Neural cell (in vitro differentiated cells): ENCODE results near the gene KBTBD6. TPM values are rescaled to one million over a fixed set of nuclear protein-coding genes. Genes with fewer than 3 reads are reported as not detected.
"Not testable (repeated sequence)": the region's sequence is repeated elsewhere in the genome, so short reads cannot be mapped to it uniquely, and the experiment has no call there.

ENCODE experiments used
- H2AFZ ChIP-seq: fragments of 200-600, 300-800 bp; sonication (generic), shearing (Covaris generic); 2 replicates; pipeline ENCODE4 v1.6.0; 2014; ENCODE audit warnings: low read depth, mild to moderate bottlenecking, antibody characterized with exemption, low read length, moderate library complexity
- H3F3A ChIP-seq: fragments of 200-600 bp; shearing (Covaris generic); 2 replicates; pipeline ENCODE4 v1.6.1; 2016; ENCODE audit warnings: mild to moderate bottlenecking, moderate library complexity, mixed read lengths, antibody characterized with exemption, low read length; ENCODE audit not compliant: insufficient read depth, poor library complexity, severe bottlenecking
- H3K27ac ChIP-seq: fragments of 200-600, 300-800 bp; sonication (generic), shearing (Covaris generic); 2 replicates; pipeline ENCODE4 v1.5.1; 2014; ENCODE audit warnings: mild to moderate bottlenecking, low read length, moderate library complexity
- H3K27me3 ChIP-seq: fragments of 300-800, 200-600 bp; sonication (generic), shearing (Covaris generic); 2 replicates; pipeline ENCODE4 v1.6.0; 2014; ENCODE audit warnings: mild to moderate bottlenecking, low read depth, low read length, moderate library complexity; ENCODE audit not compliant: insufficient read depth
- H3K36me3 ChIP-seq: fragments of 300-800, 200-600 bp; sonication (generic), shearing (Covaris generic); 2 replicates; pipeline ENCODE4 v1.5.1; 2014; ENCODE audit warnings: mild to moderate bottlenecking, antibody characterized with exemption, low read length, moderate library complexity; ENCODE audit not compliant: insufficient read depth
- H3K4me2 ChIP-seq: fragments of 300-800, 200-600 bp; sonication (generic), shearing (Covaris generic); 2 replicates; pipeline ENCODE4 v1.6.0; 2014; ENCODE audit warnings: mild to moderate bottlenecking, low read length
- H3K4me3 ChIP-seq: fragments of 300-800, 200-600 bp; sonication (generic), shearing (Covaris generic); 2 replicates; pipeline ENCODE4 v1.5.1; 2014; ENCODE audit warnings: mild to moderate bottlenecking, low read length, moderate library complexity
- H3K79me2 ChIP-seq: fragments of 200-600 bp; shearing (Covaris generic); replicated peaks from 2 replicates; pipeline ENCODE4 v1.6.0; 2014; ENCODE audit warnings: mild to moderate bottlenecking, low read length, moderate library complexity; ENCODE audit not compliant: insufficient read depth
- H3K9ac ChIP-seq: fragments of 300-800, 200-600 bp; sonication (generic), shearing (Covaris generic); 2 replicates; pipeline ENCODE4 v1.6.1; 2016; ENCODE audit warnings: mild to moderate bottlenecking, low read length, mixed read lengths
- H3K9me2 ChIP-seq: fragments of 200-600 bp; shearing (Covaris generic); 2 replicates; pipeline ENCODE4 v1.6.1; 2016; ENCODE audit warnings: mild to moderate bottlenecking, low read length, mixed read lengths; ENCODE audit not compliant: insufficient read depth
- H3K9me3 ChIP-seq: fragments of 200-600, 300-800 bp; sonication (generic), shearing (Covaris generic); 2 replicates; pipeline ENCODE4 v1.6.1; 2016; ENCODE audit warnings: mild to moderate bottlenecking, mixed run types, low read length, moderate library complexity, mixed read lengths
- H4K20me1 ChIP-seq: fragments of 200-600 bp; shearing (Covaris generic); 2 replicates; pipeline ENCODE4 v1.6.1; 2016; ENCODE audit warnings: mild to moderate bottlenecking, mixed run types; ENCODE audit not compliant: insufficient read depth
- EP300 ChIP-seq: fragments of 450-650 bp; conservative IDR thresholded peaks from 2 replicates; pipeline ENCODE4 v1.6.1; 2014; ENCODE audit warnings: antibody characterized with exemption, mild to moderate bottlenecking, moderate library complexity; ENCODE audit not compliant: poor library complexity, severe bottlenecking
- EZH2 ChIP-seq: fragments of 200-600, 300-800 bp; shearing (Covaris generic), sonication (generic); IDR thresholded peaks from 2 replicates; pipeline ENCODE4 v1.6.1; 2014; ENCODE audit warnings: antibody characterized with exemption, low read length, borderline replicate concordance, mild to moderate bottlenecking; ENCODE audit not compliant: insufficient read depth, poor library complexity, severe bottlenecking
- MXI1 ChIP-seq: fragments of 450-650 bp; conservative IDR thresholded peaks from 2 replicates; pipeline ENCODE4 v1.6.1; 2014; ENCODE audit warnings: antibody characterized with exemption, mild to moderate bottlenecking; ENCODE audit not compliant: poor library complexity, severe bottlenecking
- POLR2AphosphoS5 ChIP-seq: IDR thresholded peaks from 2 replicates; pipeline ENCODE4 v1.6.1; 2012
- RAD21 ChIP-seq: fragments of 450-650 bp; conservative IDR thresholded peaks from 2 replicates; pipeline ENCODE4 v1.6.1; 2014; ENCODE audit warnings: antibody characterized with exemption, mild to moderate bottlenecking, moderate library complexity
- SMC3 ChIP-seq: fragments of 450-650 bp; conservative IDR thresholded peaks from 2 replicates; pipeline ENCODE4 v1.6.1; 2014; ENCODE audit warnings: antibody characterized with exemption, mild to moderate bottlenecking, moderate library complexity; ENCODE audit not compliant: poor library complexity
- TAF1 ChIP-seq: IDR thresholded peaks from 2 replicates; pipeline ENCODE4 v1.6.1; 2012; ENCODE audit warnings: low read depth
- polyA plus RNA-seq: library from polyadenylated mRNA; depleted of rRNA; stranded (reverse); fragments of >200 nt; gene quantifications from 2 replicates; pipeline ENCODE4 v1.2.3, GENCODE V29; 2014
- TF ChIP-seq, protein P1 (sequence below): IDR thresholded peaks from 2 replicates; pipeline ENCODE4 v1.6.1; 2012; ENCODE audit warnings: borderline replicate concordance
- TF ChIP-seq, protein P2 (sequence below): fragments of 450-650 bp; IDR thresholded peaks from 2 replicates; pipeline ENCODE4 v1.5.1; 2014; ENCODE audit warnings: antibody characterized with exemption, mild to moderate bottlenecking, moderate library complexity; ENCODE audit not compliant: poor library complexity, severe bottlenecking

The KBTBD6 gene
- polyA plus RNA-seq, 1 donor from 2014 or later: 31.8 TPM

DNA sequence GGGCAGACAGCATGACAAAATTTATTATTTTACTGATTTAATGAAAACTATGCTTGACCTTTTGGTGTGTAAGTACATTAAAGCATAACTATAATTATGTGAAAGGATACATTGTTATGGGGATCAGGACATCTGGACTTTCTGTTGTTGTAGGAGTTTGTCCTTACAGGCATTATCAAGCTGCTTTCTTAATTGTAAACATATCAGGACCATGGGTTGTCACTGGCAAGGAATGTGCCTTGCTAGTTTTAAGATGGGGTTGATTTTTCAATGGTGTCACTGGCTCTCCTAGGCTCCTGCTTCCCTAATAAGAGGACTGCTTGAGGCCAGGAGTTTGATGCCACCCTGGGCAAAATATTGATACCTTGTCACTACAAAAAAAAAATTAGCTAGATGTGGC, 32.6 kb downstream of the KBTBD6 start:
- TF ChIP-seq, protein P1, sequence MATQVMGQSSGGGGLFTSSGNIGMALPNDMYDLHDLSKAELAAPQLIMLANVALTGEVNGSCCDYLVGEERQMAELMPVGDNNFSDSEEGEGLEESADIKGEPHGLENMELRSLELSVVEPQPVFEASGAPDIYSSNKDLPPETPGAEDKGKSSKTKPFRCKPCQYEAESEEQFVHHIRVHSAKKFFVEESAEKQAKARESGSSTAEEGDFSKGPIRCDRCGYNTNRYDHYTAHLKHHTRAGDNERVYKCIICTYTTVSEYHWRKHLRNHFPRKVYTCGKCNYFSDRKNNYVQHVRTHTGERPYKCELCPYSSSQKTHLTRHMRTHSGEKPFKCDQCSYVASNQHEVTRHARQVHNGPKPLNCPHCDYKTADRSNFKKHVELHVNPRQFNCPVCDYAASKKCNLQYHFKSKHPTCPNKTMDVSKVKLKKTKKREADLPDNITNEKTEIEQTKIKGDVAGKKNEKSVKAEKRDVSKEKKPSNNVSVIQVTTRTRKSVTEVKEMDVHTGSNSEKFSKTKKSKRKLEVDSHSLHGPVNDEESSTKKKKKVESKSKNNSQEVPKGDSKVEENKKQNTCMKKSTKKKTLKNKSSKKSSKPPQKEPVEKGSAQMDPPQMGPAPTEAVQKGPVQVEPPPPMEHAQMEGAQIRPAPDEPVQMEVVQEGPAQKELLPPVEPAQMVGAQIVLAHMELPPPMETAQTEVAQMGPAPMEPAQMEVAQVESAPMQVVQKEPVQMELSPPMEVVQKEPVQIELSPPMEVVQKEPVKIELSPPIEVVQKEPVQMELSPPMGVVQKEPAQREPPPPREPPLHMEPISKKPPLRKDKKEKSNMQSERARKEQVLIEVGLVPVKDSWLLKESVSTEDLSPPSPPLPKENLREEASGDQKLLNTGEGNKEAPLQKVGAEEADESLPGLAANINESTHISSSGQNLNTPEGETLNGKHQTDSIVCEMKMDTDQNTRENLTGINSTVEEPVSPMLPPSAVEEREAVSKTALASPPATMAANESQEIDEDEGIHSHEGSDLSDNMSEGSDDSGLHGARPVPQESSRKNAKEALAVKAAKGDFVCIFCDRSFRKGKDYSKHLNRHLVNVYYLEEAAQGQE: no peak
- TF ChIP-seq SMC3 (no peak), TAF1 (no peak), EZH2 (no peak), POLR2AphosphoS5 (no peak), EP300 (no peak), MXI1 (no peak), RAD21 (no peak)
- TF ChIP-seq, protein P2, sequence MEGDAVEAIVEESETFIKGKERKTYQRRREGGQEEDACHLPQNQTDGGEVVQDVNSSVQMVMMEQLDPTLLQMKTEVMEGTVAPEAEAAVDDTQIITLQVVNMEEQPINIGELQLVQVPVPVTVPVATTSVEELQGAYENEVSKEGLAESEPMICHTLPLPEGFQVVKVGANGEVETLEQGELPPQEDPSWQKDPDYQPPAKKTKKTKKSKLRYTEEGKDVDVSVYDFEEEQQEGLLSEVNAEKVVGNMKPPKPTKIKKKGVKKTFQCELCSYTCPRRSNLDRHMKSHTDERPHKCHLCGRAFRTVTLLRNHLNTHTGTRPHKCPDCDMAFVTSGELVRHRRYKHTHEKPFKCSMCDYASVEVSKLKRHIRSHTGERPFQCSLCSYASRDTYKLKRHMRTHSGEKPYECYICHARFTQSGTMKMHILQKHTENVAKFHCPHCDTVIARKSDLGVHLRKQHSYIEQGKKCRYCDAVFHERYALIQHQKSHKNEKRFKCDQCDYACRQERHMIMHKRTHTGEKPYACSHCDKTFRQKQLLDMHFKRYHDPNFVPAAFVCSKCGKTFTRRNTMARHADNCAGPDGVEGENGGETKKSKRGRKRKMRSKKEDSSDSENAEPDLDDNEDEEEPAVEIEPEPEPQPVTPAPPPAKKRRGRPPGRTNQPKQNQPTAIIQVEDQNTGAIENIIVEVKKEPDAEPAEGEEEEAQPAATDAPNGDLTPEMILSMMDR: no peak
- Histone ChIP-seq H3K9me2 (no peaks in the 10 kb centered on the region), H3K9me3 (no peaks in the 10 kb centered on the region), H2AFZ (no peak overlapping the region), H3F3A (no peaks in the 10 kb centered on the region), H3K36me3 (no peaks in the 10 kb centered on the region), H3K4me3 (no peak overlapping the region), H3K27me3 (no peaks in the 10 kb centered on the region), H3K4me2 (no peak overlapping the region), H3K79me2 (no peaks in the 10 kb centered on the region), H3K9ac (no peak overlapping the region), H4K20me1 (no peaks in the 10 kb centered on the region), H3K27ac (no peak overlapping the region)

DNA sequence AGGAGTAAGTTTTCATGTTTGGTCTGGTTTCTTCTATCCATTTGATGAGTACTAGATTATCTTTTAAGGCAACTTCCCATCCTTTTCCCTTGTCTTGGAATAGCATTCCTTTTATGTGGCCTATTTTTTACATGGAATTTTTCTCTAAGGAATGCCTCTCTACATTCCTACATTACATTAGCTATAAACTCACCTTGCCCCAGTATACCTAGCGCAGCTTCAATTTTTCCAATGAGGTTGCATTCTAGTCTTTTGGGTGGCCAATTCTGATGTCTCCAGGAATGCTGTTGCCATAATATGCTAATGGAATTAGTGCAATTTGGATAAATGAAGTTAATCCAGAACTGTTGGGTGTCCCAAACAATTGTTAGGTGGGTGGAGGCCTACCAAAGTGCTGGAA, 33.8 kb downstream of the KBTBD6 start:
- Histone ChIP-seq H3K4me2 (no peak overlapping the region), H3K79me2 (no peaks in the 10 kb centered on the region), H3K9ac (no peak overlapping the region), H3F3A (no peaks in the 10 kb centered on the region), H3K9me2 (no peaks in the 10 kb centered on the region), H4K20me1 (no peaks in the 10 kb centered on the region), H3K36me3 (no peaks in the 10 kb centered on the region), H3K9me3 (no peaks in the 10 kb centered on the region), H3K27ac (no peak overlapping the region), H2AFZ (no peak overlapping the region), H3K27me3 (no peaks in the 10 kb centered on the region), H3K4me3 (no peak overlapping the region)
- TF ChIP-seq EP300: no peak
- TF ChIP-seq, protein P2: no peak
- no peak for TF ChIP-seq RAD21
- no peak for TF ChIP-seq TAF1
- TF ChIP-seq POLR2AphosphoS5: no peak
- TF ChIP-seq, protein P1: no peak
- TF ChIP-seq SMC3: no peak
- no peak for TF ChIP-seq MXI1
- no peak for TF ChIP-seq EZH2

DNA sequence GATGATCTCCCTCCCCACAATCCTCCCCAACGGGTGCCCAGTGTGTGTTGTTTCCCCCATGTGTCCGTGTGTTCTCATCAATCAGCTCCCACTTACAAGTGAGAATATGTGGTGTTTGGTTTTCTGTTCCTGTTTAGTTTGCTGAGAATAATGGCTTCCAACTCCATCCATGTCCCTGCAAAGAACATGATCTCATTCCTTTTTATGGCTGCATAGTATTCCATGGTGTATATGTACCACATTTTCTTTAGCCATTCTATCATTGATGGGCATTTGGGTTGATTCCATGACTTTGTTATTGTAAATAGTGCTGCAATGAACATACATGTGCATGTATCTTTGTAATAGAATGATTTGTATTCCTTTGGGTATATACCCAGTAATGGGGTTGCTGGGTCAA, 36.9 kb downstream of the KBTBD6 start:
- H2AFZ ChIP-seq, H3K27me3 ChIP-seq, H3F3A ChIP-seq, H3K9me2 ChIP-seq, H3K27ac ChIP-seq, H3K36me3 ChIP-seq, H3K4me3 ChIP-seq, H4K20me1 ChIP-seq, H3K79me2 ChIP-seq, H3K4me2 ChIP-seq, H3K9me3 ChIP-seq, H3K9ac ChIP-seq: not testable (repeated sequence)
